SHP77 treated with DMSO at 0.1 percent for 48 hours (cell line): ENCODE data around the gene PATE4.
"Not testable (repeated sequence)": the region's sequence is repeated elsewhere in the genome, so short reads cannot be mapped to it uniquely, and the experiment has no call there.

Source experiments
- DNase-seq: peaks from one replicate; lab custom pipeline; 2025; lab: John Stamatoyannopoulos, UW

PATE4 gene, protein sequence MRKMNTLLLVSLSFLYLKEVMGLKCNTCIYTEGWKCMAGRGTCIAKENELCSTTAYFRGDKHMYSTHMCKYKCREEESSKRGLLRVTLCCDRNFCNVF

DNA sequence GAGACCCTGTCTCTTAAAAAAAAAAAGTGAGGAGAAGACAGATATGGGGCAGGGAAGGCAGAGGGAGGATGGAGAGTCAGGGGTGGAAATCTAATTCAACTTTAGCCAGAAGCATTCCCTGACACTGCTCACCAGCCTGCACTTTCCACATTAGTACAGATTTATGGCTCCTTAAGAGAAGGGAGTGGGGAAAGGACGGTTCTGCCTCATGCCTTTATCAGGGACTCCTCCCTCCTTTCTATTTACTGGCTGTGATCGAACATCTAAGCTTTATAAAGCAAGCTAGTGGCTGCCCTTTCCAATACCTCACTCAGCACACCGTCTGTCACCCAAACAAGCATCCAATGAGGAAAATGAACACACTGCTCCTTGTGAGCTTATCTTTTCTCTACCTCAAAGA is at the start of gene PATE4:
Gene PATE4, plus strand, starts transcription at position 301 of the 400 bp plus-strand sequence. Its CDS starts 44 bp downstream, at position 345.
- DNase-seq, result no peak

DNA sequence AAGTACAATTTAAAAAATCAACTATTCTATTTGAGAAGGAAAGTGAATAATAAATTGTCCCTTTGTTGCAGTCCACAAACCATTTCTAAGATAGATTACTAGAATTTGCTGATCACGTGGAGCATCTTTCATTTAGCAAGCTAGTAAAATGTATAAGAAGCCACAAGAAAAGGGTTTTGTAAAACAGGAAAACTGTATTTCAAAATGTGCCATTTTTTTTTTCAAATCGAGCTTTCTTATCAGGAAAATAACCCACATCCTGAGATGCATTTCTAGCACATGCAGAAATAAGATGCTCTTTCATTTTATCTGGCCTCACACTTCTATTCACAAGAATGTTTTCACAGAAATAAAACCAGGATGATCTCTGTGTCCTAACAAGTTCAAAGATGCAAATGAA is 48.4 kb upstream of the PATE4 start:
- no peak for DNase-seq

DNA sequence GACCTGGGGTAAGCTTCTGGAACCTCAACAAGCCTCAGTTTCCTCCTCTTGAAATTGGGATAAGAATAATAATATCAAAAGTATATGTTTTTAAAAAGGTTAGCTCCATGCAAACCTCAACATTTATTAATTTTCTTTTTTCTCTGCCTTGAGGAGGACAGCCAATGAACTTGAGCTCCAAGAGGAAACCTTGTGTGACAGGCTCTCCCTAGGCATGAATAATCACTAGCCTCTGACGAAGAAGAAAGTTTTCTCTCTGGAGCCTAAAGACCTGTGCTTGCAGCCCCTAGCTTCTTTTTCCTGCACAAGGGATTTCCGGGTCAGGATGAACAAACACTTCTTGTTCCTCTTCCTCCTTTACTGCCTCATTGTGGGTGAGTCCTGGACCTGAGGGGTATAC is 45.3 kb upstream of the PATE4 start, which contains the start of gene PATE3:
Gene PATE3, plus strand, starts transcription at position 301 of the 400 bp plus-strand sequence. Its CDS starts 25 bp downstream, at position 326.
- DNase-seq, result no peak

DNA sequence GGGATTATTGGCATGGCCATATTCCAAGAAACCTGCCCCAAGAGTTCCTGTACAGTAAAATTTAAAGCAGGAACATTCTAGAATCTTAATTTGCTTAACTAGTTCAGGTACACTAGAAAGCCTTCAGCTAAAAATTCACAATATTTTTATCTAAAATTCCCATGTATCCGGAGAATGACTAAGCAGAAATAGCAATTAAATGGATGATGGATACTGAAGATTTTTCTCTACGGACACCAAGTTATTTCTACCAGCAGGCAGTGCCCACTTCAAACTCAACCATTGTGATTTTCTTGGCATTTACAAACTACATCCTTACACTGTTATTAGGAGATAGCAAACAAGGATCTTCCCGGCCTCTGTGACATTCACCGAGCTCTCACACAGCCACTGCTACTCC is 42.3 kb upstream of the PATE4 start:
- no peak for DNase-seq

DNA sequence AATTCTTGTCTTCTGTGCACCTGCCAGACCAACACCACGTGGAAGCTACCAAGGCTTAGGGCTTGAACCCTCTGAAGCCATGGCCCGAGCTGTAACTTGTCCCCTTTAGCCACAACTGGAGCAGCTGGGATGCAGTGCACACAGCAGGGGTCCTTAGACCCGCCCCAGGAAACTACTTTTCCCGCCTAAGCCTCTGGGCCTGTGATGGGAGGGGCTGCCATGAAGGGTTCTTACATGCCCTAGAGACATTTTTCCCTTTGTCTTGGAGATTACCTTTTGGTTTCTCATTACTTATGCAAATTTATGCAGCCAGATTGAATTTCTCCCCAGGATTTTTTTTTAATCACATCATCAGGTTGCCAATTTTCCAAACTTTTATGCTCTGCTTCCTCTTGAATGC is 35.5 kb upstream of the PATE4 start:
- DNase-seq, result no peak

DNA sequence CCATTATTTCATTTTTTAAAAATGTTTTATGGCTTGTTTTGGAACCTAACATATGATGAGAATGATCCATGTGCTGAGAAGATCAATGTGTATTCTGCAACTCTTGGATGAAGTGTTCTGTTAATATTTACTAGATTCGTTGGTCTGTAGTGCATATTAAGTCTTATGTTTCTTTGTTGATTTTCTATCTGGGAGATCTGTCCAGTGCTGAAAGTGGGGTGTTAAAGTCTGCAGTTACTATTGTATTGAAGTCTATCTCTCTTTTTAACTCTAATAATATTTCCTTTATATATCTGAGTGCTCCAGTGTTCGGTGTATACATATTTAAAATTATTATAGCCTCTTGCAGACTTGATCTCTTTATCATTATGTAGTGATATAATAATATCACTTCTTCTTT is 33.3 kb upstream of the PATE4 start:
- no peak for DNase-seq

DNA sequence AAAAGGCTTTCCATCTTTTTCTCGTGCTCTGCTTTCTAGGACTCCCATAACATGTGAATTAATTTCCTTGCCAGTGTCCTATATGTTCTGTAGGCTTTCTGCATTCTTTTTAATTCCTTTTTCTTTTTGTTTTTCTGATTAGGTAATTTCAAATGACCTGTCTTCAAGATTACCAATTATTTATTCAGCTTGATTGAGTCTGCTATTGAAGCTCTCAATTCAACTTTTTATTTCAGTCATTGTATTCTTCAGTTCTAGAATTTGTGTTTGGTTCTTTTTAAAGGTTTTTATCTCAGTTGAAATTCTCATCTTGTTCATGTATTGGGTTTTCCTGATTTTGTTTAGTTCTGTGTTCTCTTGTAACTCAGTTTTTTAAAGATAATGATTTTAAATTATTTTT is 30.7 kb upstream of the PATE4 start:
- DNase-seq, result no peak

DNA sequence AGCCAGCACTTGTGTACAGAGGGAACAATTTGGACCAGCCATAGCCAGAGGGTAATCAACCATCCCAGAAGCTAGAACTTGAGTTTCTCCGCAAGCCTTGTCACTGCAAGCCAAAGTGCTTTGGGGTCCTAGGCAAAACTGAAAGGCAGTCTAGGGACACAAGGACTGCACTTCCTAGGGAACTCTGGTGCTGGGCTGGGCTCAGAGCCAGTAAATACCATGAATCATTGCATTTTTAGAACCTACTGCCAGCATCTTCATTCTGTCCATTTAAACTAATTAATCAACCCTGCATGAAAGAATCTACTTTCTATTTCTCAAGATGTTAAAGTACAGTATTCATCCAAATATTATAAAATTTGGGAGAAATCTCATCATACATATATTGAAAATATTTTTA is 25.2 kb upstream of the PATE4 start:
- no peak for DNase-seq

DNA sequence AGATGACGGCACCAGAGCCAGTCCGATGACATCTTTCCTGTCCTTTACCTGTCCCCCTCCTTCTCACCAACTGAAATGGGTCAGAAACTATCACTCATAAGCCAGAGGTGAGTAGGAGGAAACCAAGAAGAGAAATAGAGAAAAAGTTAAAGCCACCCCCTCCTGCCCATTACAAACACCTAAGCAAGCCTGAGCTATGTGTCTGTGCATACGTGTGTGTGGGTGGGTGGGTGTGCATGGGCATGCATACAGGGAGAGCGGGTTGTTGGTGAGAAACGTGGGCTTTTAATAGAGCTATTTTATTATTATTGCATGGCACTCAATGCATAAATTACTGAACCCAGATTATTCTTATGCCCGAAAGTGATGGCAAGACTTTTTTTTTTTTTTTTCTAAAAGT is 2.6 kb downstream of the PATE4 start:
- DNase-seq, result no peak

DNA sequence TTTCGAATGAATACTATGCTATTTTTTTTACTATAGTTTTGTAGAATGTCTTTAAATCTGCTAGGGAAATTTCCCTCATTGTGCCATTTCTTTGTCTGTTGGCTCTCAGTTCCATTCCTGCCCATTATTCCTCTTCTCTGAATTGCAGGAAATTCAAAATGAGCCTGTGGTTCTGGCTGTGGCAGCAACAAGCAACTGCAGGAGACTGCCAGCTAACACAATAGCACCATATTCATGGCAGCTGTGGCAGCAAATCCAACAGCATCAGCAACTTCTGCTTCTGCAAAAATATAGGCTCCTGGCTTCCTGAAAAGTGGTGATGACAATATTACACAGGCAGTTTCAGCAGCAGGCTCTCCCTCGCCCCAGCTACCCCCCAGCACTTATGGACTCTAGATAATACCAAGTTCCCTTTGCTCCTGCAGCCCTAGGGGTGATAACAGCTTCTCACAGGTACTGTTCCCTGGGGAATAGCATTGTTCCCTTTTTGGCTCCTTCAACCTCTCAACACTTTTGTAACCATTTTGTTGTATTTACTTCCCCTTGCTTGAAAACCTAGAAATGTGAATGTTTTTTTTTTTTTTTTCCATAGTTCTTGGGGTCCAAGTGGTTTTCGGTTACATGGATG is 9.3 kb downstream of the PATE4 start:
- no peak for DNase-seq

DNA sequence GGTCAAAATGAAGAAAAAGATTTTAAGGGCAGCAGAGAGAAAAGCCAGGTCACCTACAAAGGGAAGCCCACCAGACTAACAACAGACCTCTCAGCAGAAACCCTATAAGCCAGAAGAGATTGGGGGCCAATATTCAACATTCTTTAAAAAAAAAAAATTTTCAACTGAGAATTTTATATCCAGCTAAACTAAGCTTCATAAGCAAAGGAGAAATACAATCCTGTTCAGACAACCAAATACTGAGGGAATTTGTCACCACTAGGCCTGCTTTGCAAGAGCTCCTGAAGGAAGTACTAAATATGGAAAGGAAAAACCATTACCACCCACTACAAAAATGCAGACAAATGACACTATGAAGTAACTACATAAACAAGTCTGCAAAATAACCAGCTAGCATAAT is 13.1 kb downstream of the PATE4 start:
- DNase-seq, result no peak

DNA sequence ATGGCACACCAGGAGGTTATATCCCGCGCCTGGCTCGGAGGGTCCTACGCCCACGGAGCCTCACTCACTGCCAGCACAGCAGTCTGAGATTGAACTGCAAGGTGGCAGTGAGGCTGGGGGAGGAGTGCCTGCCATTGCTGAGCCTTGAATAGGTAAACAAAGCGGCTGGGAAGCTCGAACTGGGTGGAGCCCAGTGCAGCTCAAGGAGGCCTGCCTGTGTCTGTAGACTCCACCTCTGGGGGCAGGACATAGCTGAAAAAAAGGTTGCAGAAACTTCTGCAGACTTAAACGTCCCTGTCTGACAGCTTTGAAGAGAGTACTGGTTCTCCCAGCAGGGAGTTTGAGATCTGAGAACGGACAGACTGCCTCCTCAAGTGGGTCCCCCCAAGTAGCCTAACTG is 24.6 kb downstream of the PATE4 start:
- DNase-seq, result not testable (repeated sequence)

DNA sequence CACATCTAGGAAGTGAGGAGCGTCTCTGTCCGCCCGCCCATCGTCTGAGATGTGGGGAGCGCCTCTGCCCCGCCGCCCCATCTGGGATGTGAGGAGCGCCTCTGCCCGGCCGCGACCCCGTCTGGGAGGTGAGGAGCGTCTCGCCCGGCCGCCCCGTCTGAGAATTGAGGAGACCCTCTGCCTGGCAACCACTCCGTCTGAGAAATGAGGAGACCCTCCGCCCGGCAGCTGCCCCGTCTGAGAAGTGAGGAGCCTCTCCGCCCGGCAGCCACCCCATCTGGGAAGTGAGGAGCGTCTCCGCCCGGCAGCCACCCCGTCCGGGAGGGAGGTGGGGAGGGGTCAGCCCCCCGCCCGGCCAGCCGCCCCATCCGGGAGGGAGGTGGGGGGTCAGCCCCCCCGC is 29.7 kb downstream of the PATE4 start:
- not testable (repeated sequence) for DNase-seq

DNA sequence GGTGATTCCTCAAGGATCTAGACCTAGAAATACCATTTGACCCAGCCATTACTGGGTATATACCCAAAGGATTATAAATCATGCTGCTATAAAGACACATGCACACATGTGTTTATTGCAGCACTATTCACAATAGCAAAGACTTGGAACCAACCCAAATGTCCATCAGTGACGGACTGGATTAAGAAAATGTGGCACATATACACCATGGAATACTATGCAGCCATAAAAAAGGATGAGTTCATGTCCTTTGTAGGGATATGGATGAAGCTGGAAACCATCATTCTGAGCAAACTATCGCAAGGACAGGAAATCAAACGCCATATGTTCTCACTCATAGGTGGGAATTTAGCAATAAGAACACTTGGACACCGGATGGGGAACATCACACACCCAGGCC is 32.2 kb downstream of the PATE4 start:
- not testable (repeated sequence) for DNase-seq

DNA sequence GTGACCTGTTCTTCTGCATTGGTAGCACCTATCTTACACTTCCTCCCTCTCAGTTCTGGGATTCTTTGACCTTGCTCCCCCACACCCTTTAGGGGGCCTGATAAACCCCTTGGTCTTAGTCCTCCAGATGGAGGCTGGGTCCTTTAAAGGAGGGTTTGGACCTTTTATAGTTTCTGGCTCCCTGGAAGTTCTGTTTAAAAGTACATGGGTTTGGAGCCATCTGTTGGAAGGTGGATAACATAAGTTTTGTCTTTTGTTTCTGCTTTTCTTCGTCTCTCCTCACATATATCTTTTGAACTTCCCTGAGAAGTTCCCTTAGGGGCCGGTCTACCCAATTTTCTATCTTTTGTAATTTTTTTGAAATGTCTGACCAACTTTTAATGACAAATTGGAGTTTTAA is 36.4 kb downstream of the PATE4 start:
- DNase-seq, result no peak

DNA sequence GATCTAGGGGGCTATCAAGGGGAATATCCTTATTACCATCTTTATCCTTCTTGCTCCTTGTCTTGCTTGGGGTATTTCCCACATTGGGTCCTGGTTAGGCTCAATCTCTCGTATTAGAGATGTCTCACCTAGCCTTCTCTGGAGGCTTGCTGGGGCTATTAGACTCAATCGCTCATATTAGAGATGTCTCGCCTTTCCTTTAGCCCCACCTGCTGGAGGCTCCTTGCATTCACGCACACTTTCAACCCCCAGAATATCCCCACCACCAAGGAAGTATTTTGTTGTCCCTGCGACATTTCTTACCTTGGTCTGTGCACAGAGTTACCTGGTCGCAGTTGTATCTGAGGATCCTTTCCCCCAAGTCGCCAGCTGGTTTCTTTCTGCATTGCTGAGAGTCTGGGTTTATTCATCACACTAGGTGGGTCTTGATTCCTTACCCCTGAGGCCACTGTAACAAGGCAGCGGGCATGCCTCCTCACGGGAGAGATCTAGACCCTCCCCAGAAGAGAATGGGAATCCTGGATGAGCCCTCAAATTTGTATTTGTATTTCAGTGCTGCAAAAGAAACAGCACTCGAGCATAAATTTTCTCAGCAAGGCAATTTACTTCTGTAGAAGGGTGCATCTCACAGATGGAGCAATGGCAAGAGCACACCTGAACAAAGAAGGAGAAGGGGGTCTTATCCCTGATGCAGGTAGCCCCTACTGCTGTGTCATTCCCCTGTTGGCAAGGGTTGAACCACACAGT is 38.4 kb downstream of the PATE4 start:
- DNase-seq, result peak; percentile 16

DNA sequence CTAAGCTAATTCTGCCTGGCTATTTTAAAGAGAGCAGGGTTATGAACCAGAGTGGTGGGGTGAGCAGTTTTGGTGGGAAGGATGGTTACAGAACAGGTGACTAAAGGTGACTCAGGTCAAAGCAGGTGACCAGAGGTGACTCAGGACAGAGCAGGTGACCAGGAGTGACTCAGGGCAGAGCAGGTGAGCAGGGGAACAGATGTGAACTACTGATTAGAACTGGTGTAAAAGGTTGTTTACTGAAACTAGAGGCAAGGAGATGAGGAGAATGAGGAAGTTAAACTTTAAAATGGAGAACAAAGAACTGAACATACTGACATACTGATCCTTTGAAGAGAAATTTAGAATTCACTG is 39.0 kb downstream of the PATE4 start:
- no peak for DNase-seq

DNA sequence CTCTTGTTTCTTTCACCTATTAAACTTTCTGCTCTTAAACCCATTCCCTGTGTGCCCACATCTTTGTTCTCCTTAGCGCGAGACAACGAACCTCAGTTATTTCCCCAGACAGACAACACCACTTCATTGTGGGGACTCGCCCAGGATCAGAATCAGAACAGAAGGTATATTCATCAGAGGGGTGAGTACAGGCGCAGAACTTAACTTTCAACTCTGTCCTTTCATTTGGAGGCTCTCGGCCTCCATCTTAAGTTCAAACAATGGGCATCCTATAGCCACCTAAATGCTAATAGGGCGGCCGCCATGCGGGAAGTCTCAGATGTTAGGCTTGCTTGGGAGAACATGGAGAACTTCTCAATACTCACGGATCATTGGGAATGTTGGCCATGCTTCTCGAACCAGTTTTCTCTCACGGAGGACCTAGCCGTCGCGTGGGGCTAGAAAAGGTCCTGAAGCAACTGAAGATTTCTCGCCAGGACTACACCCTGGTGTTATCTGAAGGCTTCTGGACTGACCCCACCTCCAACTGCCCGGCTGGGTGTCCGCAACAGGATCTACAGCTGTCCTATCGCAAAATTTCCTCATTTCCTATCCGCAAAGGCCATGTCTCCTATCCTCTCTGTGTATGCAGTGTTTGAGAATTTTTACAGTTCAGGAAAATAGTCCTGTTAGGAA is 40.9 kb downstream of the PATE4 start:
- DNase-seq, result peak; percentile 7

DNA sequence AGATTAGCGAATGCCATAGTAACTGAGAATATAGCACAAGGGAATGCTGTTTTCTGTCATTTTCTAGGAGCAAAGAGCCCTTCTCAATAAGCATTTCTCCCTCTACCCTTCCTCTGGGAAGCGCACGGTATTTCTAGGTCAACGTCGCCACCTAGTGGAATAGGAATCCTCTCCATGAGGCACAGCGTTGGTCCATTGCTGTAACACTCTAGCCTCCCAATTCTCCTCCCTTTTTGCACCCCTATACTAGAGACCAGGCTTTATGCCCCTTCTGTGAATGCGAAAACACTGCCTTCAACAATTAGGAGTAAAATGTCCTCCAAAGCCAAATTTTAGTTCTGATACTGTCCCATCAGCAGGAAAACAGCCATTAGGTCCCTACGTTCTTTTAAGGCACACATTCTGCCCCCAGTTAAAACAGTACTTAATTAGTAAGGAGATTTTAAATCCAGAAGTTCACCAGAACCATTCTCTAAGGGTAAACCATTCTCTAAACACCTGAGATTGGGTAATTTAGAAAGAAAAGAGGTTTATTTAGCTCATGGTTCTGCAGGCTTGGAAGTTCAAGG is 41.5 kb downstream of the PATE4 start:
- DNase-seq, result peak; percentile 80

DNA sequence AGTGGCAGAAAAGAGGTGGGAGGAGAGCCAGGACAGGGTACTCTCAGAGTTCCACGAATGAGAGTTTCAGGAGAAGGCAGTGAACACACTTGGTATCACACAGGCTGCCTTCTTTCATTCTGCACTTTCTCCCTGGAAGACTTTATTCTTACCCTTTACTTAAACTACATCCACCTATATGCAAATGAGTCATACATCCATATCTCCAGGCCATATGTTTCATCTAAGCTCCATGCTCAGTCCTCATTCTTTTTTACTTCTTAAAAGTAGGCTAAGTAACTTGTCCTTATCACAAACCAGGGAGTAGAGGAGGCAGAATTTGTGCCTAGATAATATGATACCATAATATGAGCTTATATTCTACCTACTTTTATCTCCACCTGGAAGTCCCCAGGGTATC is 48.2 kb downstream of the PATE4 start:
- DNase-seq, result no peak

DNA sequence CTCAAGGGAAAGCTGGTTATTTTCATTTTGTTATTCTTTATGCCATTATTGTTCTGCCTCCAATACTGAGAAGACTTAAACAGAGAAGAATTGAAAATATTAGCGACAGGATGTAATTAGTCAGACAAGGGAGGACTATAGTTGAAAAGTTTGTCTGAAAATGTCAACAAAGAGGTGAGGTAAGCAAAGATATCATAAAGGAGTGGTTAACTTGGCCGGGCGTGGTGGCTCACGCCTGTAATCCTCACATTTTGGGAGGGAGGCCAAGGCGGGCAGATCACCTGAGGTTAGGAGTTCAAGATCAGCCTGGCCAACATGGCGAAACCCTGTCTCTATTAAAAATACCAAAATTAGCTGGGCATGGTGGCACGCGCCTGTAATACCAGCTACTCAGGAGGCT is 50.3 kb downstream of the PATE4 start:
- no peak for DNase-seq

DNA sequence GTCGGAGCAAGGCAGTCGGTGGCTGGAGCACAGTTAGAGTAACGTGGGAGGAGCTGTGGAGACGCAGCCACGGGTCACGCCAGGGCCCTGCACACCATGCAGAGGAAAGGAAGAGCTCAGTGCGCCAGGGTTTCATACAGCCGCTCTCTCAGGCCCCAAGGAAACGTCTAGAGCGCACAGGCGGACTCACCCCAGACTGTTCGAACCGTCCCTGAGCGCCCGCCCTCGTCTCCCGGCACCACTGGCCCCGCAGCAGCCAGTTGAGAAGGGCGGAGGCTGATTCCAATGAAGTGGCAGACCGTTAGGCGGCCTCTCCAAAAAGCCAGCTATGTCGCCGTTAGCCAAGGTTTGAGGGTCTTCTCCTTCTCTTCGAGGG is 53.9 kb downstream of the PATE4 start:
- DNase-seq, result no peak
